SK-N-SH treated with all-trans-retinoic acid at 6 μM for 48 hours (cell line): ENCODE measurements around the gene SLX9.

ENCODE experiments used
- ARNTL ChIP-seq: fragments of 450-650 bp; formaldehyde crosslinking; IDR thresholded peaks from 2 replicates; pipeline ENCODE4 v1.5.0; 2020; ENCODE audit warnings: low read depth, mild to moderate bottlenecking, moderate library complexity, borderline replicate concordance
- CREB5 ChIP-seq: fragments of 250-450 bp; sonication (Bioruptor Pico); IDR thresholded peaks from 2 replicates; pipeline ENCODE4 v1.5.1; 2020; ENCODE audit warnings: low read depth, mild to moderate bottlenecking, moderate library complexity
- CSRNP3 ChIP-seq: fragments of 250-450 bp; sonication (Bioruptor Pico); IDR thresholded peaks from 2 replicates; pipeline ENCODE4 v1.5.1; 2021; ENCODE audit warnings: mild to moderate bottlenecking, moderate library complexity
- ESRRG ChIP-seq: fragments of 250-450 bp; sonication (Bioruptor Pico); IDR thresholded peaks from 2 replicates; pipeline ENCODE4 v1.6.1; 2021; ENCODE audit warnings: mild to moderate bottlenecking
- PATZ1 ChIP-seq: fragments of 250-450 bp; sonication (Bioruptor Pico); IDR thresholded peaks from 2 replicates; pipeline ENCODE4 v1.8.0; 2020; ENCODE audit warnings: mild to moderate bottlenecking, moderate library complexity, borderline replicate concordance
- POU6F1 ChIP-seq: fragments of 250-450 bp; sonication (Bioruptor Pico); IDR thresholded peaks from 2 replicates; pipeline ENCODE4 v1.8.0; 2021; ENCODE audit warnings: low read depth, mild to moderate bottlenecking, moderate library complexity, borderline replicate concordance
- TOX ChIP-seq: fragments of 250-450 bp; sonication (Bioruptor Pico); IDR thresholded peaks from 2 replicates; pipeline ENCODE4 v1.8.0; 2021; ENCODE audit warnings: mild to moderate bottlenecking, moderate library complexity, borderline replicate concordance
- ZFP3 ChIP-seq: fragments of 250-450 bp; sonication (Bioruptor Pico); IDR thresholded peaks from 2 replicates; pipeline ENCODE4 v1.5.0; 2020; ENCODE audit warnings: mild to moderate bottlenecking, moderate library complexity
- ZNF70 ChIP-seq: fragments of 450-650 bp; formaldehyde crosslinking; IDR thresholded peaks from 2 replicates; pipeline ENCODE4 v1.5.0; 2020; ENCODE audit warnings: mild to moderate bottlenecking, moderate library complexity
- ZNF8 ChIP-seq: fragments of 450-650 bp; formaldehyde crosslinking; IDR thresholded peaks from 2 replicates; pipeline ENCODE4 v1.5.0; 2020; ENCODE audit warnings: mild to moderate bottlenecking, moderate library complexity

- no peak for TF ChIP-seq ZNF8 (CRISPR knock-in tag)
- TF ChIP-seq ZNF70 (CRISPR knock-in tag), result no peak
- TF ChIP-seq ZFP3 (CRISPR knock-in tag), result no peak
- no peak for TF ChIP-seq CREB5 (CRISPR knock-in tag)
- no peak for TF ChIP-seq ESRRG (CRISPR knock-in tag)
- no peak for TF ChIP-seq ARNTL (CRISPR knock-in tag)
- no peak for TF ChIP-seq CSRNP3 (CRISPR knock-in tag)
- no peak for TF ChIP-seq POU6F1 (CRISPR knock-in tag)
- TF ChIP-seq TOX (CRISPR knock-in tag), result no peak
- no peak for TF ChIP-seq PATZ1 (CRISPR knock-in tag)
Measured at GRCh38 chr21:44892095-44892494, 47.7 kb upstream of the SLX9 start.
